GM18858 (cell line): Measurements from ENCODE around the gene RNPS1.

Experiments
- ATAC-seq: cut with Tn5 transposase; IDR thresholded peaks from one replicate; pipeline ENCODE4 v1.9.1; 2021; ENCODE audit not compliant: unreplicated experiment

Gene RNPS1

GRCh38 chr16:2216330-2216729 is 51.6 kb downstream of the RNPS1 start:
- ATAC-seq: no peak

- ATAC-seq: no peak
Observed at GRCh38 chr16:2214719-2214968, 53.3 kb downstream of the RNPS1 start, which contains the start of gene PGP. Gene PGP (minus strand): TSS chr16:2214840. CDS start chr16:2214777, 63 bp downstream.

GRCh38 chr16:2213817-2214718 is 53.9 kb downstream of the RNPS1 start:
- ATAC-seq: peak; percentile 10

DNA sequence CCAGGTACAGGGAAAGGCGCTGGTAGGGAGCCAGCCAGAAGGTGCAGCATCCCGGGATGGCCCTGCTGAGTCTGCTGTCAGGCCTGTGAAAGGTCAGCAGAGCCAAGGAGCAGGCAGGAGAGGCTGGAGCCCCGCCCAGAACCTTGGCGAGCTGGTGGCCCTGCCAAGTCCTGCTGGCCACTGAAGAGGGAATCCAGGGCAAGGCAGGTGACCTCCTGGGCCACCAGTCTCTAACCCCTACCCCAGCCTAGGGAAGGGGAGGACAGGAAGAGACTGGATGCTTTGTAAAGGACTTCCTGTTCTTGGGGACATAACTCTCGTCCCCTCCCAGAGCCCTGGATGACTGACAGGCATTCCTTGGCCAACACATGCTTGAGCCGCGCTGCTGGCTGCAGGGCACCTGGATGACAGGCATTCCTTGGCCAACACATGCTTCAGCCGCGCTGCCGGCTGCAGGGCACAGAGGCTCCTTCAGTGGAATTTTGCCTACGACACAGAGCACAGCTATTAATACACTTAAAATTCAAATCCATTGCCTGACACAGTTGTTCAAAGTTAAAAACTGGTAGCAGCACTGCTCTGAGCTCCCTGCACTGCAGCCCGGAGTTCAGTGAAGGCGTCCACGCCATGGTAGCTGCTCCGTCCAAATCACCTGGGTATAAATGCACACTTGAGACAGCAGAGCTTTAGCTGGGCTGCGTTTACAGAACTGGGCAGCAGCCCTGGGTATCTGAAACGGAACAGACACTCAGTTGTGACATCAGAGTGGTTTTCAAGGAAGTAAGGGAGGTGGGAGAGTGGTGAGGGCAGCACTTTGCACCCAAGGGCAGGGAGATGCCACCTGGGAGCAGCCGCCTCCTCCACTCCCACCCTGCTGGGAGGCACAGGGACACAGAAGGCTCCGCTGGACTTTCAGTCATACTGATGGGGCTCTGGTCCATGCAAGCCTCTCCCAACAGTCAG is 55.3 kb downstream of the RNPS1 start:
- no peak for ATAC-seq

DNA sequence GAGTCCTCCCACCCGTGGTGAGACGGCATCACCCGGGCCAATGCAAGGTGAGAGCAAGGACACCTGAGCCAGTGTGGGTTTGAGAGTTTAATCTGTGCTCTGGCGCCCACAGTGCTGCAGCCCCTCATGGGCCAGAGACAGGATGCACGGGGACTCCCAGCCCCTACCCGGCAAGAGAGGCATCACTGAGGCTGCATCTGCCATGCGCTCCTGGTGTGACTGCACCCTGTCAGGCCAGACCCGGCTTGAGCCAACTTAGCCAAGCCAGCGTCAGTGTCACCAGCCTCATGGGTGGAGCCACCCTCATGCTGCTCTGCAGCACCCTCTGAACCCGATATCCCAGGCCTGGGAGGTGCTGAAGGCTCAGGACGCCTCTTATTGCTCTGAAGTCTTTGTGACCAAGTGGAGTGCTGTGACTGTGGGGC is 56.0 kb downstream of the RNPS1 start:
- ATAC-seq: no peak

GRCh38 chr16:2210386-2211365 is 57.2 kb downstream of the RNPS1 start, which contains the start of gene BRICD5:
Gene BRICD5 (minus strand): TSS chr16:2210863. CDS start chr16:2210833, 30 bp downstream.
- no peak for ATAC-seq

DNA sequence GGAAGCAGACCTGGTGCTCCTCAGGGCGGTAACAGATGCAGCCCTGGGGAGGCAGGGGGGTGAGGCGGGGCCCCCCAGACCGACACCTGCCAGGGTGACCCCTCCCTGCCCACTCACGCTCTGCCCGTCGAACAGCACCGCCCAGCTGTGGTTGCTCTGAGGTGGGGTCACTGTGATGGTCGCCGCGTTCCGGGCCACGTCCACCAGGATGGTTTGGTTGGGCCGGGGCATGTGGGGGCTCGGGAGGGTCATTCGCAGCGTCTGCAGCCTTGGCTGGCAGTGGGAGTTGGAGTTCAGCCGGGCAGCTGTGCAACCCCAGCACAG is 58.0 kb downstream of the RNPS1 start:
- ATAC-seq: no peak

GRCh38 chr16:2209258-2210008 is 58.5 kb downstream of the RNPS1 start:
- no peak for ATAC-seq

GRCh38 chr16:2208772-2209171 is 59.2 kb downstream of the RNPS1 start:
- ATAC-seq: no peak

- ATAC-seq: no peak
Observed at GRCh38 chr16:2208308-2208707, 59.6 kb downstream of the RNPS1 start.

DNA sequence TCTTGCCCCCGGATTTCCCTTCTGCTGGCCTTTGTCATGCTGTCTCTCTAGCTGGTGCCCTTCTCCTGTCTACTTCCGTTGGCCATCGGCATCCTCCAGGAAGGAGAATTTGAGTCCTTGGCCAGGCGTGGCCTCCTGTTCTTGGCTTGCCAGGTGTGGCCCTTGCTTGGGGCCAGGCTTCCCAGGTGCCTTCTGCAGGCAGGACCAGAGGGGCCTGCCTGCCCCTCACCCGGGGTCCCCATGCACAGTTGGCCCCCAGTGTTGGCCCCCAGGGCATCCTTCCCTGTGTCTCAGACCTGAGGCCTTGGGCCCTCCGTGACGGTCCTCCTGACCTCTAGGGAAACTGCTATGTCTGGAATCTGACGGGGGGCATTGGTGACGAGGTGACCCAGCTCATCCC is 60.1 kb downstream of the RNPS1 start:
- no peak for ATAC-seq

- no peak for ATAC-seq
Observed at GRCh38 chr16:2206780-2207433, 61.0 kb downstream of the RNPS1 start.

DNA sequence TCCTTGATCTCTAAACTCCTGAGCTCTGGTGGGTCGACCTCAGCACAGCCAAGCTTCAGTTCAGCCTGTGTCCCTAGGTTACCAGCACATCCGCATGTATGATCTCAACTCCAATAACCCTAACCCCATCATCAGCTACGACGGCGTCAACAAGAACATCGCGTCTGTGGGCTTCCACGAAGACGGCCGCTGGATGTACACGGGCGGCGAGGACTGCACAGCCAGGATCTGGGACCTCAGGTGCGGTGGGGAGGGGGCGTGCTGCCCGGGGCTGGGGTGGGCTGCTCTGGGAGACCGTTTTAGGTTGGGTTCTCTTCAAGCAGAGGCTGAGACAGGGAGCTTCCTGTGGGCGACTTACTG is 61.5 kb downstream of the RNPS1 start:
- ATAC-seq: no peak

DNA sequence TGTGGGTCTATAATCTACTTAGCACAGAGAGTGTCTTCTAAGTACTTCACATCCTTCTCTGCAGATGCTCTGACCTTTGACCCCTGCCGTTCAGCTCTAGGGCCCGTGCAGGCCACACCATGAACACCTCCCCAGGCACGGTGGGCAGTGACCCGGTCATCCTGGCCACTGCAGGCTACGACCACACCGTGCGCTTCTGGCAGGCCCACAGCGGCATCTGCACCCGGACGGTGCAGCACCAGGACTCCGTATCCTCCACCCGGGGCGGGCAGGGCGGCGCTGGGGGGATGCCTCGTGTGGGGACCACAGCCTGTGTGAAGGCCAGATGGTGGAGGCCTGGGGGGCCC is 62.0 kb downstream of the RNPS1 start:
- ATAC-seq: peak; percentile 5

GRCh38 chr16:2205104-2205966 is 62.6 kb downstream of the RNPS1 start, which contains the start of gene MLST8:
Gene MLST8 (plus strand): TSS chr16:2205454. CDS start chr16:2206086, 632 bp downstream.
- peak; percentile 63 for ATAC-seq

GRCh38 chr16:2204416-2205103 is 63.4 kb downstream of the RNPS1 start:
- ATAC-seq: no peak
